Limb (tissue), 2 donors: Measurements from ENCODE around the gene CDH3.
"Not testable (repeated sequence)": the region's sequence is repeated elsewhere in the genome, so short reads cannot be mapped to it uniquely, and the experiment has no call there.

Experiments used
- DNase-seq, 2 donors: peaks; one replicate each; pipeline ENCODE4 v3.0.0-alpha.2; 2016; ENCODE audit errors: extremely low spot score in 2 of 2

CDH3 gene

DNA sequence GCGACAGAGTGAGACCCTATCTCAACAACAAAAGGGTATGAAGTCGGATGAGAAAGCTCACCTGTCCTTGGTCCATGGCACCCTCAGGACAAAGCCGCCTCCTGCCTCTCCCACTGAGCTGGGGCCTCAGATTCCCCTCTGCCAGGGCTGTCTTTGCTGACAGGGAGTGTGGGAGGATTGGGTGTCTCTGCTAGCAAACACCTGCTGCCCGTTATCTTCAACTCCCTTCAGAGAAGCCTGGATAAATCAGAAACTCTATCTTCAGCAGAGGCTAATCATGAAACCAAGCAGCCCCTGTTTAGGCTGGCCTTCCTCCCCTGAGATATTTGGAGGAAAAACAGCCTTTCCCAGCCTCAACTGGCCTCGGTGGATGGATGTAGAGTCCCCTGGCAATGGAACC lies 55.7 kb downstream of the CDH3 start:
- no peak for DNase-seq

DNA sequence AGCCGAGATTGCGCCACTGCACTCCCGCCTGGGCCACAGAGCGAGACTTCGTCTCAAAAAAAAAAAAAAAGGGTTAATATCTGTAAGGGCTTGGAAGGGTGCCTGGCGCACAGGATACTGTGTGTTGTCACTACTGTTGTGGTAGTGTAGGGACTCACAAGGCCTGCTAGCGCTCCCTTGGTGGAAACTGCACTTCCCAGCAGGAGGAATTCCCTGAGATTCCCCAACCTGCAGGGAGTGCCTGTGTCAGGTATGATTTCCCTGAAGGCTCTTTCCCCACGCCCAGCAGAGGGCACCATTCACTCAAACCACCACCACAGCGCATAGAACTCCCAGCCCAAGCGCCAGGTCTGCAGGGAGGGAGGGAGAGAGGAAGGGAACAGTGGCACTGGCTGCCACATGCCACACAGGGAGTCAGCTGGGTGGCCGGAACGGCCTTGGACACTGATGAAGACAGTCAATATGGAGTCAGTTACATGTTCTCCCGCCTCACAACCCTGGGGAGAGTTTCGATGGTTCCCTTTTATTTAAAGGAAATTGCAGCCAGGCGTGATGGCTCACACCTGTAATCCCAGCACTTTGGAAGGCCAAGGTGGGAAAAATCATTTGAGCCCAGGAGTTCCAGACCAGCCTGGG lies 59.2 kb downstream of the CDH3 start:
- peak in 1 of 2 donors; percentile 72 for DNase-seq

DNA sequence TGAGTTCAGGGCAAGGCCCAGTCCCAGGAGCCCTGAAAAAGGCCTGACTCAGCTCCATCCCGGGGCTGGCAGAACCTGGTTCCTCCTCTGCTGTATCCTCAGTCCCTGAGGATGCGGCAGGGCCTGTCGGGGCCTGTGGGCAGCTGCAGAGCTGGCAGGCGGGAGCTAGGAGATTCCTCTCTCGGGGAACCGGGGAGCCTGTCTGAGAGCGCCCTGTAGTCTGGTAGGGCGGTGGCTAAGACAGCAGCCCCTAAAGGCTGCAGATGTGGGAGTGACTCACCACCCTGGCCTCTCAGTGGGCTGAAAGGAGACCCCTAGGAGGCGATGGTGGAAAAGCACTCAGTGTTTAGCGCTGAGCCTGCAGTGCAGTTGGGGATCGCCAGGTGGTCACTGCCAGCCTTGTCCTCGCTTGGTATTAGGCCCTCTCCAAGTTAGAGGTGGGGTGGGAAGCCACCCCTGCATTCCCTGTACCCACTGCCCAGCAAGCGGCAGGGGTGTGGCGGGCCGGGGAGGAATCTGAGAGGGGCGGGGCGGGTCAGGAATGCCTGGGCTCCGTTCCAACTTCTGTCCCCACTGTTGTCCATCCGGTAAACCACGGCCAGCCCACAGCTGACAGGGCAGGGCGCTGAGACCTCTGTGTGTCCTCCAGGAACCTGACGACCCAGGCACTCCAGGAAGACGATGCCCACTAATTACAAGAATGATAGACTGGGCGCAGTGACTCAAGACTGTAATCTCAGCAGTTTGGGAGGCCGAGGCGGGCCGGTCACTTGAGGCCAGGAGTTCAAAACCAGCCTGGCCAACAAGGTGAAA lies 62.4 kb downstream of the CDH3 start:
- DNase-seq = peak; percentile 12 to 43

DNA sequence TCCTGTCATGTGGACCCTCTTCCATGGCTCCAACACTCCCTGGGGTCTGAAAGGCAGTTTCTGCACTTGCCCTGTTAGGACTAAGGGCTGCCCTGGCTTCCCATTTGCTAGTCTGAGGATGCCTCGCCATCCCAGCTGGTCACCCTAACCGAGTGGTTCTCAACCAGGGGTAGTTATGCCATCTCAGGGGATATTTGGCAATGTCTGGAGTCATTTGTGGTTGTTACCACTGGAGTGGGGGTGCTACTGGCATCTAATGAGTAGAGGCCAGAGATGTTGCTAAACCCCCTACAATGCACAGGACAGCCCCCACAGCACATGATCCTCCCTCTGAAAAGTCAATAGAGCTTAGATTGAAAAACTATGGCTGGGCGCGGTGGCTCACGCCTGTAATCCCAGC lies 65.1 kb downstream of the CDH3 start:
- no peak for DNase-seq

DNA sequence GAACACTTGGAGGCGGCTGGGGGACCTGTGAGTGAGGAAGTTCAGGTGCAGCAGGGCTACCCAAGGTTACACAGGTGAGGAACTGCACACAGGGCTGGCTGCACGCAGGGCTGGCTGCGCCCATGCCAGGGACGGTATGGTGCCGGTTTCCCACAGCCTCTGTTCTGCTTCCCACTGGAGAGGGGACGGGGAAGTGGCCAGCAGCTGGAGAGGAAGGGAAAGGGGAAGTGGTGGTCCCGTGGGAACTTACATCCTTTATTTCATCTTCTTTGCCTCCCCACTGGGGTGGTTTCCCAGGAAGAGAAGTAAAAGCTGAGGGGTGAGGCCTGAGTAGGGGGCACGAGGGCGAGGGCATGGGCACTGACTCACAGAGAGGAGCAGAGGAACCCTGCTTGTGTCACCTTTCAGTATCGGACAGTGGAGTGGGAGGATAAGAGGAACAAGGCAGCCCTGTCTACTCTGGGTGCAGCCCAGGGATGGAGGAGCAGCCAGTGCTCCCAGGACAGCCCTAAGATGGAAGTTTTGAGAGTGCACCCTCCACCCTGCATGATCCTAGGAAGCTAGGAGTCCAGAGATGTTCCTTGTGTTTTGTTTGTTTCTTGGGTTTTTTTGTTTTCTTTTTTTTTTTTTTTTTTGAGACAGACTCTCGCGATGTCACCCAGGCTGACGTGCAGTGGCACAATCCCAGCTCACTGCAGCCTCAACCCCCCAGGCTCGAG lies 66.5 kb downstream of the CDH3 start:
- no peak for DNase-seq

DNA sequence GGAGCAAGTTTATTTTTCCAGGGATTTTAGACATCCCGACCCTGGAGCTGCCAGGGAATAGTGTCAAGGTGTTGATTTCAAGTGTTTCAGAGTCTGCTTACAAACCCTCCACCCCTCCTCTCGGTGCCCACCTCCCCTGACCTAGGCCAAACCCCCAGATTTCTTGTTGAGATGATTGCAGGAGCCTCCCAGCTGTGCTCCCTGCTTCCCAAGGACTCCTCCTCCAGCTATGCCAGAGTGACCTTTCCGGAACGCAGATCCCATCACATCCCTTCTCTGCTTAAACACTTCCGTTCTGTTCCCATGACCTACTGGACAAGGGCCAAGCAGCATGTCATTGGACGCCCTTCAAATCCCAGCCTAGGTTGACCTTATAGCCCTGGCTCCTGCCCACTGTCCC lies 68.3 kb downstream of the CDH3 start:
- DNase-seq = no peak

DNA sequence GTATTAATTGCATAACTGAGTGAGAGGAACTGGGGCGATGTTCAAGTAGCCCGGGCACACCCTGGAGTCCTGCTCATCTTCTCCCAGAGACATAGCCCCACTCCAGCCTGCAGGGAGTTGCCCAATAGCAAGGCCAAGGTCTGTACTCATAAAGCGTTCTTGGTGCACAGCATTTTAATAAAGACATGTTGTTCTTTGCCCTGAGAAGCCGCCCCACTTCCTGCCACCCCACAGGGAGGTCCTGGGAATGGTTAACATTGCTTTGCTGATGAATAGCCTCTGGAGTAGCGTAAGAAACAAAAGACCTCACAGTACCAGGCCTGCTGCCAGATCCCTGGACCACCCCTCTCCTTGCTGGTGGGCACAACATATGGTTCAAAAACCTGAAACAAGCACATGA lies 70.4 kb downstream of the CDH3 start:
- DNase-seq = no peak

DNA sequence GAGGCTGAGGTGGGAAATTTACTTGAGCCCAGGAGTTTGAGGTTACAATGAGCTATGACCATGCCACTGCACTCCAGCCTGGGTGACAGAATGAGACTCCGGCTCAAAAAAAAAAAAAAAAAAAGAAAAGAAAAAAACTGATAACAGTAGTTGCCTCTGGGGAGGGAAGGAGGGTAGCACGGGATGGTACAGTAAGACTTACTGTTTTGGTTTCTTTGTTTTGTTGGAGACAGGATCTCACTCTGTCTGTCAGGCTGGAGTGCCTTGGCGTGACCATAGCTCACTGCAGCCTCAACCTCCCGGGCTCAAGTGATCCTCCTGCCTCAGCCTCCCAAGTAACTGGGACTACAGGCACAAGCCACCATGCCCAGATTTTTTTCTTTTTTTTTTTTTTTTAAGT lies 71.4 kb downstream of the CDH3 start:
- DNase-seq = not testable (repeated sequence)

DNA sequence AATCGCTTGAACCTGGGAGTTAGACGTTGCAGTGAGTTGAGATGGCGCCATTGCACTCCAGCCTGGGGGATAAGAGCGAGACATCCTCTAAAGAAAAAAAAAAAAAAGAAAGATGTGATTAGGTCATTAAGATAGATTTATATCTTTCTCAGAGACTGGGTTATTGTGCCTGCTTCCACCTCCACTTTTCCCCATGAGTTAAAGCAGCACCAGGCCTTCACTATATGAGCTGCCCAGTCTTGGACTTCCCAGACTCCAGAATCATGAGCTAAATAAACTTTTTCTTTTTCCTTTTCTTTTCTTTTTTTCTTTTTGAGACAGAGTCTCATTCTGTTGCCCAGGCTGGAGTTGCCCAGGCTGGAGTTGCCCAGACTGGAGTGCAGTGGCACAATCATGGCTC lies 72.6 kb downstream of the CDH3 start:
- no peak for DNase-seq

DNA sequence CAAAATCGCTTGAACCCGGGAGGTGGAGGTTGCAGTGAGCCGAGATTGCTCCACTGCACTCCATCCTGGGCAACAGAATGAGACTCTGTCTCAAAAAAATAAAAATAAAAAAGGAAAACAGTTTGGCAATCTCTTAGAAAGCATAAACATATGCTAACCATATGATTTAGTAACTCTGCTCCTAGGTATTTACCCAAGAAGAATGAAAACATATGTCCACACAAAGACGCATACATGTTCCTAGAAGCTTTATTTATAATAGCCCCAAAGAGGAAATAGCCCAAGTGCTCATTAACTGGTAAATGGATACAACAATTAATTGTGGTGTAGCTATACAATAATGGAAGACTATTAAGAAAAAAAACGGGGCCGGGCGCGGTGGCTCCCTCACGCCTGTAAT lies 73.5 kb downstream of the CDH3 start:
- DNase-seq = no peak

DNA sequence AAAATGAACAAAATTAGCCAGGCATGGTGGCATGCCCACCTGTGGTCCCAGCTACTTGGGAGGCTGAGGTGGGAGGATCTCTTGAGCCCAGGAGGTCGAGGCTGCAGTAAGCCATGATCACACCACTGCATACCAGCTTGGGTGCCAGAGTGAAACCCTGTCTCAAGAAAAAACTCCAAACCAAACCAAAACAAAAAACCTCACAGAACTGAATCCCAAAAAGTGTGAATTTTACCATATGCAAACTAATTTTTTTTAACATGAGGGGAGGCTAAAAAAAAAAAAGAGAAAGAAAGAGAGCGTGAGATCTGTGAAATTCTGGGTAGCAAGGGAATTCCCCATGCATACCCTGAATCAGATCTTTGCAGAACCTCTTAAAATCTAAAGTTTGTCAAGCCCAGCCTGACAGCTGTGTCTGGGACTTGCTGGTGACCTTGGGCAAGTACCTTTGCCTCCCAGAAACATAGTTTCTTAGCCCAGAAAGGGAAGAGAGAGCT lies 74.9 kb downstream of the CDH3 start:
- no peak for DNase-seq

DNA sequence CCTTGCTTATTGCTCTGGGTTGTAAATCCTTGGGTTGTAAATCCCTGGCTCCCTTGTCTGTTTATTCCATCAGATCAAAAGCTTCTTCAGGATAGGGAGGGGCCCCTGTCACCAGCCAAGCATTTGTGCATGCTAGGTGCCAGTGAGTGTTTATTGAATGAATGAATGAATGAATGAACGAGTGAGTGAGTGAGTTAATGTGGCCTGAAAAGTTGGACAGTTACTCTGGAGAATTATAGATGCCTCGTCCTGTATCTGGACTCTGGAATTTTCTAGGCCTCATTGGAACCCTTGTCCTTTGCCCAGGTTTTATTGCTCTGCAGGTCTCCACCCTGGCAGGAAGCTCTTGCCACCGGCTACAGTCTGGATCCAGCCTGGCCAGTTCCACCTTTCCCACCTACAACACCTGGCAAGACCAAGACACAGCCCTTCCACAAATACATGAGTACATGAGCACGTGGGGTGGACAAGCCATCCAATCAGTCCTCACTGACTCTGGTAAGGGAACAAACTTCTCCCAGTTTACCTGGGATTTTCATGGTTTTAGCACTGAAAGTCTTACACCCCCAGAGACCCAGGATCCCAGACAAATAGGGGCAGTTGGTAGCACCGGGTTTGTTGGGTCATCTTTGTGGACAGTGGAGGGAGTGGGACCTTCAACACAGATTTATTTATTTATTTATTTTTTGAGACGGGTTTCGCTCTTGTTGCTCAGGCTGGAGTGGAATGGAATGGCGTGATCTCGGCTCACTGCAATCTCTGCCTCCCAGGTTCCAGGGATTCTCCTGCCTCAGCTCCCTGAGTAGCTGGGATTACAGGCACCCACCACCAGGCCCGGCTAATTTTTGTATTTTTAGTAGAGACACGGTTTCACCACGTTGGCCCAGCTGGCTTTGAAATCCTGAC lies 77.3 kb downstream of the CDH3 start:
- no peak for DNase-seq

DNA sequence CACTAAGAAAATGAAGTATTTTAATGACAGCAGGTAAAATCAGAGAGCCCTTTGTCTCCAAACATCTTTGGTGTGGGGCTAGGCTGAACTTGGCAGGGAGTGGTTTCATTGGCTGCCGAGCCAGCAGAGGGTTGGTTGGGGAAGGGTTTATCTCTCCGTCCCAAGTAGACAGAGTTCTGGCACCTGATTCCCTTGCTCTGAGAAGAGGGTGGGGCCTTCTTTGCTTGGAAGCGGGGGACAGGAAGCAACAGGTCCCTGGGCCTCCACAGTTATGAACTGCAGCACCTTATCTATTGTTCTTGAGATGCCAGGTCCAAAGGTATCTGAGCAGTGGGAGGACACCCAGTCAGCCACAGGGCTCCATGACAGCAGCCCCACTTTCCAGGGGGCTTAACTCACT lies 79.7 kb downstream of the CDH3 start:
- no peak for DNase-seq

DNA sequence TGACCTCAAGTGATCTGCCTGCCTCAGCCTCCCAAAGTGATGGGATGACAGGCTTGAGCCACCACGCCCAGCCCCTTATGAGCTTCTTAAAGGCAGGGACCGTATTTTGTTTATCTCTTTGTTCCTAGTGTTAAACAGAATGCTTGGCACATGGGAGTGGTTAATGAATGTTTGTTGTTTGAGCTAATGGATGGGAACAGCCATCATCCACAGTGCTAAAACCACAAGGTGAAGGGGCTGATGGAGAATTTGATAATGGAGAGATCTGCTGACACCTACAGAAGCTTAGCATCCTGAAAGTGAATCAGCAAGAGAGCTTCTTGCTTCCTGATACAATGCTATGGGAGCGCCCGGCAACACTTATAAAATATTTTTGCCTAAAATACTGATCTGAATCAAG lies 83.4 kb downstream of the CDH3 start:
- DNase-seq = no peak

DNA sequence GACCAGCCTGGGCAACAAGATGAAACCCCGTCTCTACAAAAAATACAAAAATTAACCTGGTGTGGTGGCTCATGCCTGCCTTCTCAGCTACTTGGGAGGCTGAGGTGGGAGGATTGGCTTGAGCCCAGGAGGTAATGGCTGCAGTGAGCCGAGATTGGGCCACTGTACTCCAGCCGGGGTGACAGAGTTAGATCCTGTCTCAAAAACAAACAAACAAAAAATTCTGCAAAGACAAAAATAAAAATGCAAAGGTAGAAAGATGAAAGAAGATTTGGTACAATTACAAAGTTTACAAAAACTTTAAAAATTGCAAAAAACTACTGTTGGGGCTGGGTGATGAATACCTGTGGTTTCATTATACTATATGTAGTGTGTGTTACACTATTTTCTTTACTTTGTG lies 86.5 kb downstream of the CDH3 start:
- DNase-seq = no peak

DNA sequence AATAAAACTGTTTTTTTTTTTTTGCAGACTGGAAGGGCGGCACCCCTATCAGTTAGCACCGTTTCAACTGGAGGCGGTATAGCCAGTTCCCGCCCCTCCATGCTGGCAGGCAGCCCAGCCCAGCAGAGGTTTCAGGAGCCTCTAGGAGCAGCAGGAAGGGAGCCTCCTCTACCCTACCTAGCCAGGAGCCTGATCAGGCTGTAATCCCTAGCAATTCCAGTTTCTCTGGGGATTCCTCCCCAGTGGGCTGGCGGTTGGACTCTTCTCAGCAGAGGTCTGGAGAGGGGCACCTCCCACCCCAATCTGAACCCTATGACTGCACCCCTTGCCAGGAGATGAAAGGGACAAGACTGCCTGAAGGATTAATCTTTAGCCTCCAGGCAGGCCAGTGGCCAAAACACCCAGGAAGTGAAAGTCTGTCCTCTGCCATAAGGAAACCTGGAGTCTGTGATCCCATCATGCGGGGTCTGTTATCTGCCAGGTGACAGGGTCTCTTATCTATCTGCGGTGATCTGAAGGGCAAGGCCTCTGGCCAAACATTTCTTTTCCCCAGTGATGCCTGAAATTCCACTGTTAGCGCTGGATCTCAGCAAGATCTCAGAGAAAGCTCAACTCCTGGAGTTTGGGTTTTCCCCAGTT lies 87.1 kb downstream of the CDH3 start:
- peak in 1 of 2 donors; percentile 50 for DNase-seq

DNA sequence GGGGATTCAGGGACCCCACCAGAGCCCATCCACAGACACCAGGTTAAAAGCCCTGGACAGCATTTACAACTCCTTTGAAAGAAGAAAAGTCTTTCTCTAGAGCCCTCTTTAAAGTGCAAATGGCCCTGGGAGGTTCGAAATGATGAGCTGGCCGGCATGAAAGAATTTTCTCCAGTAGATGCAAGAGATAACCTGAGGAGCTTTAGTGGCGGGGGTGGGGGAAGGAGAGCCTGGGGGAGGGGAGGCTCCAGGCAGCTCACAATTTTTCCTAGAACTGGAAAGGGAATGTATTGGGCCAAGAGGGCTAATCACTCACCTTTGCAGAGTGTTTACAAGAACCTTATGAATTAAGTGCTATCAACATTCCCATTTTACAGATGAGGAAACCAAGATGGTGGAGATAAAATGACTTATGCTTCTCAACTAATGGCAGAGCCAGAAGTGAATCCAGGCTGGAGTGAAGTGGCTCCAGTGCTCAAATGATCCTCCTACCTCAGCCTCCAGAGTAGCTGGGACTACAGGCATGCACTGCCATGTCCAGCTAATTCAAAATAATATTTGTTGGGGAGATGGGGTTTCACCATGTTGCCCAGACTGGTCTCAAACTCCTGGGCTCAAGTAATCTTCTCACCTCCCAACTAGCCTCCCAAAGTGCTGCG lies 87.8 kb downstream of the CDH3 start:
- DNase-seq = no peak

DNA sequence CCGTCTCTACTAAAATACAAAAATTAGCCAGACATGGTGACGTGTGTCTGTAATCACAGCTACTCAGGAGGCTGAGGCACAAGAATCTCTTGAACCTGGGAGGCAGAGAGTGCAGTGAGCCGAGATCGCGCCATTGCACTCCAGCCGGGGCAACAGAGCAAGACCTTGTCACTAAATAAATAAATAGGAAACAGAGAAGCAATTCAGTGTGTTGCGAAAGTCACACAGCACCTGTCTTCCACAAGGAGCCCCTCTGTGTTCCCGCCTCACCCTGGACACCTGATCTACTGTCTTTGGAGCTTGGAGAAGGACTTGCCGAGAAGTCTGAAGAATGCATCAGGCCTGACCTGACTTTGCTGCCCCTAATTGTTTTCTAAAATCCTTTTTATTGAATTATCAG lies 88.5 kb downstream of the CDH3 start:
- DNase-seq = no peak

DNA sequence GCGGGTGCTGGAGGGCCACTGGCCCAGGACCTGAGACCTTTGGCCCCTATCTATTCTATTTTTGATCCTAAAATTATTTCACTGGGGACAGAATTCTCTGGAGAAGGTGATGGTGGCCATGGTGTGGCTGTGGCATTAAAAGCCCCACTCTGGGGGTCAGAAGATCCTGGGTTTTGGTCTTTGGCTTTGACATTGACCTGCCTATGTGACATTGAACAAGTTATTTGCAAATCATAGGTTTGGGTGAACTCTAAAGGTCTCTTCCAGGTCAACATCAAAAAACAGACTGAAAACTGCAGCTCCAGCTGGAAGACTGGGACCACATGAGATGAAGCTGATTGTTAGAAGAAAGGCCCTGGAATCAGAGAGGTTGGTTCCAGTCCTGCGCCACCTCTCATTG lies 89.7 kb downstream of the CDH3 start:
- no peak for DNase-seq

DNA sequence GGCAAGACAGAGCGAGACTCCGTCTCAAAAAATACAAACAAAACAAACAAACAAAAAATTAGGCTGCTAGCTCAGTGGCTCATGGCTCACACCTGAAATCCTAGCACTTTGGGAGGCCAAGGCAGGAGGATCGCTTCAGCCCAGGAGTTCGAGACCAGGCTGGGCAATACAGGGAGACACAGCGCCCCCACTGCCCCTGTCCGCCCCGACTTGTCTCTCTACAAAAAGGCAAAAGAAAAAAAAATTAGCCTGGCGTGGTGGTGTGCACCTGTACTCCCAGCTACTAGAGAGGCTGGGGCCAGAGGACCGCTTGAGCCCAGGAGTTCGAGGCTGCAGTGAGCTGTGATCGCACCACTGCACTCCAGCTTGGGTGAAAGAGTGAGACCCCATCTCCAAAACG lies 91.5 kb downstream of the CDH3 start:
- DNase-seq = no peak
